G401.6 (cell line): ENCODE data around the gene MC4R.
"Not testable (repeated sequence)": the region's sequence is repeated elsewhere in the genome, so short reads cannot be mapped to it uniquely, and the experiment has no call there.

ENCODE experiments used
- FAIRE-seq: peaks from 2 replicates; lab custom pipeline; 2012; peaks lifted over from hg19 to GRCh38; lab: Jason Lieb, UNC

Gene MC4R

DNA sequence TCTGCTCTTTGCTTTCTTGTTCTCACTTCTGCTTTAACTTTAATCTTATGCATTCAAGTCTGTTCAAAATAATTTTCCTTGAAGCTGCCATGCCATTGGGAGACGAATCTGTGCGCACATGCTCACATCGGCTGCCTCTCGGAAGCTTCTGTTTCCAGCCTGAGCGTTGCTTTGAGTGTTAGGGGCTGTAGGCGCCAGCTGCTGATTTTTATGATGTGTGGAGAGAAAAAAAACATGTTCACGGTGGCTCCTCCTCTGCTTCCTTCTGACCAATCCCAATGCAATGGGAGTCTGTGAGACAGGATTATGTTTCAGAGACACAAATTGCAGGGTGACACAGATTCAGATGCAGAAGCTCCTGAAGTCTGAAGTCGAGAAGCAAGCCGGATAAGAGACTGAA lies at the start of gene MC4R:
MC4R (minus strand) TSS at position 180 of the 400 bp plus-strand sequence. CDS start 426 bp downstream, outside the sequence.
- FAIRE-seq: no peak

GRCh38 chr18:60422306-60422705 lies 49.7 kb upstream of the MC4R start:
- FAIRE-seq: not testable (repeated sequence)

DNA sequence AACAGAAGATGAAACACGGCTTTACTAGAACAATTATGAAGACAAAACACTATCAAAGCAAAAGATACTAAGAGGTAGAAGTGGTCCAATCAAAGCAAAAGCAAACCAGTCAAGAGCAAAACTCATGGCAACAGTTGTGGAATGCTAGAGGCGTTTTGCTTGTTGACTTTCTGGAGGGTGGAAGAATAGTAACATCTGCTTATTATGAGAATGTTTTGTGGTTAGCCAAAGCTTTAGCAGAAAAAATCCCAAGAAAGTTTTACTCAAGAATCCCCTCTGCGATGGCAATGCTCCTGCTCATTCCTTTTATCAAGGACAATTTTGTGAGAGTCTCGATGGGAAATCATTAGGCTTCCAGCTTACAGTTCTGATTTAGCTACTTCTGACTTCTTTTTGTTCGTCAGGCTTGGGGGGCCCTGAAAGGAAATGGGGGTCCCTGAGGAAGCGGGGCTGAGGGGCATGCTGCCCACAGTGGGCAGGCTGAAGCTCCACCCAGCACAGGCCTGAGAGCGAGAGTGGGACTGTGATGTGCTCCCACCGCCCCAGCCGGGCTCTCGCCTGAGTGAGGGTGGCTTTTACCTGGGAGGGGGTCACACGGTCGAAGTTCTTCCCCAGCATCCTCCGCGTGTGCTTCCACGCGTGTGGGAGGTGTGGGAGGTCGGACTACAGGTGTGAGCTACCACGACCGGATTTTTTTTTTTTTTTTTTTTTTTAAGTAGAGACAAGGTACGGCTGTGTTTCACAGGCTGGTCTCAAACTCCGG lies 49.0 kb upstream of the MC4R start:
- no peak for FAIRE-seq

DNA sequence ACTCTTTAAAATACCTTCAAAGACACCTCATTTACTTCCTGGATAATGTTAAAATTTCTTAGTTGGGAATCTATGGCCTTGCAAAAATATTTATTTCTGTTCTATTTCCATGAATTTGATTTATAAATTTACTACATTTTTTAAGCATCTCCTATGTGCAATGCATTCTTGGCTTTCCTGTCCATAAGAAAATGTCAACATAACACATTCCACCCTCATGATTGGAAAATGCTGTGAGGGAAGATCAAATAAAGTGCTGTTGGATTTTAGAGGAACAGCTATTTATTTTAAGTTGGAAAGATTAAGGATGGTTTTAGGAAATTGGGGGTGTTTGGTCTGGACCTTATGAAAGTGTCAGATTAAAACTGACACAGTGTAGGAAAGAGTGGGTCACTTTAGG lies 45.4 kb upstream of the MC4R start:
- FAIRE-seq: no peak

- FAIRE-seq: no peak
These were observed 41.5 kb upstream of the MC4R start for GRCh38 chr18:60413944-60414547.

GRCh38 chr18:60411715-60412114 lies 39.1 kb upstream of the MC4R start:
- FAIRE-seq: no peak

DNA sequence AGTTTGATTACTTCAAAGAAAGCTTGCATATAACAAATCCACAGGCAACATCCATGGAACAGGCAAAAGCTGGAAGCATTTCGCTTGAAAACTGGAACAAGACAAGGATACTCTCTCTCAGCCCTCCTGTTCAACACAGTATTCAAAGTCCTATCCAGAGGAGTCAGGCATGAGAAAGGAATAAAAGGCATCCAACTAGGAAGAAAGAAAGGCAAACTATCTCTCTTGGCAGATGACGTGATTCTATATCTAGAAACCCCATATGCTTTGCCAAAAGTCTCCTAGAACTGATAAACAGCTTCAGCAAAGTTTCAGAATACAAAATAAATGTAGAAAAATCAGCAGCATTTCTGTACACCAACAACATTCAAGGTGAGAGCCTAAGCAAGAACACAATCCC lies 34.1 kb upstream of the MC4R start:
- no peak for FAIRE-seq

- no peak for FAIRE-seq
These were observed 32.0 kb upstream of the MC4R start for GRCh38 chr18:60404486-60405085.

GRCh38 chr18:60401346-60401745 lies 28.8 kb upstream of the MC4R start:
- no peak for FAIRE-seq

- no peak for FAIRE-seq
These were observed 19.1 kb upstream of the MC4R start for GRCh38 chr18:60391571-60392226.

- FAIRE-seq: no peak
These were observed 16.7 kb upstream of the MC4R start for GRCh38 chr18:60389314-60389713.

- FAIRE-seq: no peak
These were observed 13.1 kb upstream of the MC4R start for GRCh38 chr18:60385693-60386092.

DNA sequence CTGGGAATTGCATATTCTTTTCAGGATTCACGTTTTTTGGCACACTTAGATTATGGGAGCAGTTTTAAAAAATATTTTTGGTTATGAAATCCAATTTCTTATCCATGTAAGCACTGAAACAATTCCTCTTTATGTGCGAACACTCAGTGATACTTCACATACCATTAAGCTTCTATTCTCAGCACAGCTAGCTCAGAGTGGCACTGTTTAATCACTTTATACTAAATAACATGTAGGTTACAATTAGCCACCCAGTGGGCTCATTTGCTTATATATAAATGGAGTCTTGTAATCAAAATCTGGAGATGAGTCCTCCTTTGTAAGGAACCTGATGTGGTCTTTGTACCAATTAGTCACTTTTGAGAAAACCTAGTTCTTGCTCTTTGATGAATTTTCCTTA lies 11.3 kb upstream of the MC4R start:
- no peak for FAIRE-seq

GRCh38 chr18:60377778-60378469 lies 5.3 kb upstream of the MC4R start:
- no peak for FAIRE-seq

GRCh38 chr18:60372132-60372531 lies 443 bp downstream of the MC4R start:
- FAIRE-seq: no peak

DNA sequence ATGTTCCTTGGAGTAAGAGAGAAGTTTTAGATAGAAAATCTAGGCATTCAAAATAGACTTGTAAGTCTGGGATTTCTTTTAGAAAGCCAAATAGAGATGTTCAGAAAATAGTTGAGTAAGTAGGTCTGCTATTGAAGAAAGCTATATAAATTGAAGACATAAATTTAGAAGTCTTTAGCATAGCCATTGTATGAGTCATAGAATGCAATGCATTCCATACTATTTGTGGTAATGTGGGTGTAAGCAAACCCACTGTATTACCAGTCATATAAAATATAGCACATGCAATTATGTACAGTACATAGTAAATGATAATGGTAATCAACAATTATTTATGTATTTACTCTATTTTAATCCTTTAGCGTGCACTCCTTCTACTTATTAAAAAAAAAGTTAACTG lies 14.1 kb downstream of the MC4R start:
- FAIRE-seq: no peak

DNA sequence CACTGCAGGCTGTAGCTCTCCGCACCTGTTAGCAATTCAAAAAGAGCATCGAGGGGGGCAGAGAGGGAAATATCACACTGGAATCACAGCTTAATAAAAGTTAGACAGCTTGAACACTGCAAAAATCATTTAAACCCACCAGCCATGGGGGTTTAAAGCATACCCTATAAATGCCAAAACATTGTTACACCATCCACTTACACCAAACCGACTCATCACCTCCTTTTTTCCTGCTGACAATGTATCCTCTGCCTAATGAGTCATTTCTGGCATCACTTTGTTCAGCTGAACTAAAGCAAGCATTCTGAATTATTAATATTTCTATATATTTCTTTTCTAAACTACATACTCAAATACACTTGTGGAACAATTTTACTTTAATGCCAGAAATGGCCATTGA lies 21.6 kb downstream of the MC4R start:
- no peak for FAIRE-seq

- no peak for FAIRE-seq
These were observed 22.4 kb downstream of the MC4R start for GRCh38 chr18:60350150-60350549.

GRCh38 chr18:60347526-60348045 lies 25.0 kb downstream of the MC4R start:
- FAIRE-seq: no peak

DNA sequence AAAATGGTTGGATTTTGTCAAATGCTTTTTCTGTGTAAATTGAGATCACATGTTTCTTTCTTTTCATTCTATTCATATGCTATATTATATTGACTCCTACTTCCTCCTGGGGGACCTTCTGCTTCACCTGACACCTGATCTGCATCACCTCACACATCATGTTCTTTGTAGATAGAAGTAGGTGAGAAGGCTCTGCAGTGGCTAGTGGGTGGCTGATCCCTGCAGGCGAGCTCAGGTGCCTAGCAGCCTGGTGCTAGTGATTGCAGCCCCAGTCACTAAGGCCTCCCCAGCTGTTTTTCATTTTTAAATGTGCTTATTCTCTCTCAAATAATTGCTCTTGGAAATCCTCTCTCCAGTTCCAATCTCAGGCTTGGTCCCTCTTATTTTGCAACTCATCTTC lies 33.6 kb downstream of the MC4R start:
- FAIRE-seq: no peak

GRCh38 chr18:60331890-60332289 lies 40.7 kb downstream of the MC4R start:
- no peak for FAIRE-seq

DNA sequence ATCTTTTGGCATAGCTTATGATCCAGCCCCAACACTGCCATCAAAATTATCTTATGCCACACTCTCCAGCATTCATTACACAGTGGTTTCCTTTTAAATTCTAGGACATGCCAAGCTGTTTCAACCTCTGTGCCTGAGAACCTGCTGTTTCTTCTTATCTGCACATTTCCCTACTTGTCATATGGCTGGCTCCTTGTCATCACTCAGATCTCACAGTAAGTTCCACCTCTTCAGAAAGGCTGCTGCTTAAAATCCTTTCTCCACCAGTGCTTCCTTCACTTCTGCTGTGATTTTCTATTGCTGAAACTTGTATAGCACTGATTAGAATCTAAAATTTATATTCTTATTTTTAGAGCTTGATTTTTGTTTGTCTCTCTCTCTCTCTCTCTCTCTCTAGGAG lies 43.4 kb downstream of the MC4R start:
- no peak for FAIRE-seq
